ENCODE data around the gene KAZN.

The KAZN gene

DNA sequence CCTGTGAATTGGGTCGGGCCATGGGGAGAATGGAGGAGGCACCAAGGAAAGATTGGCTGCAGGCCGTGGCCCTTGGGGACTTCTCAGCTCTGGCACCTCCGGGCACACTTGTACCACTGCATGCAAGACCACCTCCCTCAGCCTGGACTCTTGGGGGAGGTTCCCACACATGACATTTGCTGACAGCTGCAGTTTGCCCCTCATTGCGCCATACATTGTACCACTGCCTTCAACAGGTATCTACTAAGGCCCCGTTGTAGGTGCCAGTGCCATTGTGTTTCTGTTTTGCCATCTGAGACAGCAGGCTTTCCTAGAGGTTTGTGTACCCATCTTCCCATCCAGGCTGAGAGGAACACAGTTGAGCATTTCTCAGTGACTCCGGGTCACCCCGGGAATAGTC, 395.7 kb downstream of the KAZN start:
- DNase-seq = no peak

DNA sequence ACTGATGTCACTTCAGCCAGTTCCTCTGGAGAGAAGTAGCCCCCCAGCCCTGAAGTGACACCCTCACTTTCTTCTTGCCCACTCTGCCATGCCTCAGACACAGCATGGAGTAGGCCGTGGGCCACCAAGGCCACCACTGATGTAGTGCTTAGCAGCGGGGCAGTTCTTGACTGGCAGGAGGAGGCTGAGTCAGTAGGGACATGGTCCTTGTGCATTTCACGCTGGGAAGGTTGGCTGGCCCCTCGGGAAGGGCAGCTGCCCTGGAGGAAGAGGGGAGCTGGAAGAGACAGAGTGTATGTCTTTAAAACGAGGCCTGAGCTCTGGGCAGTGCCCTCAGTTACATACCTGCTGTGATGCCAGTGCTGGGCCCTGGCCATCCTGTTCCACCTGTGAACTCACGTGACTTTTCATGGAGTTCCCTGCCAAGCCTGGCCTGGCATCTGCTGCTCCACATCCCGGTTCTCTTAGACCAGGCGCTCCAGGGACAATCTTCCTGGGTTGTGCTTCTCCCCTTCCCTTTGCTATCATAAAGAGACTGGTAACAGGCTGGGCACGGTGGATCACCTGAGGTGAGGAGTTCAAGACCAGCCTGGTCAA, 396.5 kb downstream of the KAZN start:
- DNase-seq = no peak

DNA sequence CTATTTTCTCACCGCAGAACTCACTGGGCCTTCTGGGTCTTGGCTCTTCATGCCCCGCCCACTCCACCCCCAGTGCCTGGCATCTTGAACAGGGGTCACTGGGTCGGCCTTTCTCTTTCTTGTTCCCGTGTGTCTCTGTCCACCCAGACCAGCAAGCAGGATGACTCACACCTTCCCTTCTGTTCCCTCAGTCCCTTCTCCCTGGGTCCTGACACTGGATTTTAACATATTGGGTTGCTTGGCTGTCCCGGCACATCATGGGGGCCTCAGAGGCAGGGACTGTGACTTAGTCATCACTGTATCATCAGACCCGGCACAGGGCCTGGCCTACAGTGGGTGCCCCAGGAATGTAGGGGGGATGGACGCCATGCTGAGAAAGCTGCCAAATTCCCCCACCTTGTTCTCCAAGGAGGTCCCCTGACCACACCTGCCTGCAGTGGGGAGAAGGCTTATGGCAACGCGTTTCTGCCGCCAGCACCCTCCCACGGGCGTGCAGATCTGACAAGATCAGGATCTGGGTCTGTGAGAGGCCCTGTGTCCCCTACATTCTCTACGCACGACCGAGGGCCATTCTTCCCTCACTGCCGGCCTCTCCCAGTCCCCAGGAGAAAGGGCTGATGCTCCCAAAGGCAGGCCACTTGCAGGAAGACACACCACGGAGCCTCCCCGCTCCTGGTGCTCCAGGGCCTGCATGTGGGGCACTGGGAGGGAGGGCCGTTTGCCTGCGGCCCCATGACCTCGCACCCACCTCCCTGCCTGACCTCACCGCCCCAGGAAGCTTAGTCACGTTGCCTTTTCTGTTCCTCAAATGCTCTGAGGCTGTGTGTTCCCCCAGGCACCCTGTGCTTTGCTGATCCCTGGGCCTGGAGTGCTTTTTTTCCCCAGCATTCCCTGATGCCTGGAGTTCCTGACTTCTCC, 397.9 kb downstream of the KAZN start:
- no peak for DNase-seq

DNA sequence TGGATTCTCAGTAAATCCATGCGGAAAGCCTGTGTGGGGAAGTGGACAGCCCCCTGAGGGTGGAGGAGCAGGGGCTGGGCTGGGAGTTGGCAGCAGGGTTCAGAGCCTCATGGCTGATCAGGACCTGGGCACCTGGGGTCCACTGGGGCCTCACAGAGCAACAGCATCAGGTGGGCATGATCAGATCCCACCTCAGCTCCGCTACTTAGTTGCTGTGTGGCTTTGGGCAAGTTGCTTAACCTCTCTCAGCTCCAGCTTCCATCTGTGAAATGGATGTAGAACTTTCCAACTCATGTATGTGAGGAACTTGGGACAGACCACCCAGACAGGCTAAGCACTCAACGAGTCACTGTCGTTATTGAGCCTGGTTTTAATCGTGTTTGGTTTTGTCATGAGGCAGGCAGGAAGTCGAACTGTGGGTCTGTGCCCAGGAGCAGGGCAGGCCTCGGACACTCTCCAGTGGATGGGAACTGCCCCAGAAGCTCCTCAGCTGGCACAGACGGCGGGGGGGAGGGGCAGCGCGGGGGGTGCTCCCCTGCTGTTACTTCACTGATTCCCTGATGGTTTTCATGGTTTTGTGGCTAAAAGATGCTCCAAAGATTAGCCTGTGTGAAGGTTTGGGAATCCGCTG, 399.3 kb downstream of the KAZN start:
- DNase-seq = no peak

DNA sequence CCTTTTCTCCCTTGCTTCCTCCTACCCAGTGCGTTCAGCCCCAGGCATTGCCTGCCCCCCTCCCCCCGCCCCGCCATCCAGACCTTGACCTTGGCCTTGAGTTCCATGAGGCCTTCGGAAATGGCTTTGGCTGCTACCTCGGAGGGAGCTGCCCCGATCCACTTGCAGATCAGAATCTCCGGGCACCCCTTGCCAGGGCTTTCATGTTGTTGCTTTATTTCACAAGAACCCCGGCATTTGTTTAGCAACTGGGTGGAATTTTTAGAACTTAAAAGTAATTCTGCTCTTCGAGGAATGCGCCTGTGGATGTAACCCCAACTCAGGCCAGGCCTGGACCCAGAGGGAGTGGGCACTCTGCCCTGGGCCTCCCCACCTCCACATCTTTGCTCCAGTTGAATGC, 401.0 kb downstream of the KAZN start:
- DNase-seq = no peak

DNA sequence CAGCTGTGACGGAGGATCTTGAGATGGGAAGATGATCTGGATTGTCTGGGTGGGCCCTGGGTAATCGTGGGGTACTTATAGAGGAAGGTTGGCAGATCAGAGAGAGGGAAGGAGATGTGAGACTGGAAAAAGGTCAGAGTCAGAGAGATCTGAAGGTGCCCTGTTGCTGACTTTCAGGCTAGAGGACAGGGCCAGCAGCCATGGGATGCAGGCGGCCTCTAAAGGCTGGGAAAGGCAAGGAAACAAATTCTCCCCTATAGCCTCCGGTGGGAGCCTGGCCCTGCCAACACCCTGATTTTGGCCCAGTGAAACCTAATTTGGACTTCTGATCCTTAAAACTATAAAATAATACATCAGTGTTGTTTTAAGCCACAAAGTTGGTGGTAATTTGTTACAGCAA, 401.5 kb downstream of the KAZN start:
- no peak for DNase-seq

DNA sequence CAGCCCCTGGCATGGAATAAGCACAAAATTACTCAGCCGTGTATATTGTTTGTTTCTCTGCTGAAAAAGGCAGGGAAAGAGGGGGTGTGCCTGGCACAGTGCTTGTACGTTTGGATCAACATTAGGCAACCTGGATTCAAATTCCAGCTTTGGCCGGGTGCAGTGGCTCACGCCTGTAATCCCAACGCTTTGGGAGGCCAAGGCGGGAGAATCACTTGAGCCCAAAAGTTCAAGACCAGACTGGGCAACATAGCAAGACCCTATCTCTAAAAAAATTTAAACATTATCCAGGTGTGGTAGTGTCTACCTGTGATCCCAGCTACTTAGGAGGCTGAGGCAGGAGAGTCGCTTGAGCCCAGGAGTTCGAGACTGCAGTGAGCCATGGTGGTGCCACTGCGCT, 402.2 kb downstream of the KAZN start:
- no peak for DNase-seq

DNA sequence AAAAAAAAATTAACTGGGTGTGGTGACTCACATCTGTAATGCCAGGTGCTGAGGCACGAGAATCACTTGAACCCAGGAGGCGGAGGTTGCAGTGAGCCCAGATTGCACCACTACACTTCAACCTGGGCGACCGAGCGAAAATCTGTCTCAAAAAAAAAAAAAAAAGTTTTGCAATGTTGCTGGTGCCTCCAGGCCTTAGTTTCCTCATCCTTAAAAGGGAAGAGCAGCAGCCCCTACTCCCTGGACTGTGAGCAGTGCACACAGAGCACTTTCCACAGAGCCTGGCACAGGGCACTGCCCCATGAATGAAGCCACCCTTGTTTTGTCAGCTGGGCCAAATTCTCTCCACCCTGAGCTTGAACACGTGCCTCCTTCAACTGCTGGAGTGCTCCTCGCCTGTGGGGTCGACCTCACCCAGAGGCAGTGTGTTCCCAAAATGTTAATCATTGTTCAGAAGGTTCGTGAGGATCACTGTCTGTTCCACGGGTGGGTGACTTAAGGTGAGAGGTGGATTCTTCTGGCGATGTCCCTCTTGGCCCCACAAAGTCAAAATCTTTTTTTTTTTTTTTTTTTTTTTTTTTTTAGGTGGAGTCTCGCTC, 402.9 kb downstream of the KAZN start:
- no peak for DNase-seq

DNA sequence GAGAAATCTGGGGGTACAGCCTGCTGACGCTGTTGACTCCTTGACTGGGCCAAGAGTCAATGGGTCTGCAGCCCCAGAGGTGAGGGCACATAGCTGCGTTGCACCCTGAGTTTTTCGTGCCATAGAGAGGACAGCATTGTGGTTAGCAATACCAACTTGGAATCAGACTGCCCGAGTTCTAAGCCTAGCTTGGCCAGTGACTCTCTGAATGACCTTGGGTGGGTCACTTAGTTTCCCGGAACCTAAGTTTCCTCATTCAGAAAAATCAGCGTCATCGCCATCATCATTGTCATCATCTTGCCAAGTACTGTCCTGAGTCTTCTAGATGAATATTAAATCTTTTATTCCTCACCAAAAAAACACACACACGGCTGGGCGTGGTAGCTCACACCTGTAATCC, 403.8 kb downstream of the KAZN start:
- DNase-seq = no peak

DNA sequence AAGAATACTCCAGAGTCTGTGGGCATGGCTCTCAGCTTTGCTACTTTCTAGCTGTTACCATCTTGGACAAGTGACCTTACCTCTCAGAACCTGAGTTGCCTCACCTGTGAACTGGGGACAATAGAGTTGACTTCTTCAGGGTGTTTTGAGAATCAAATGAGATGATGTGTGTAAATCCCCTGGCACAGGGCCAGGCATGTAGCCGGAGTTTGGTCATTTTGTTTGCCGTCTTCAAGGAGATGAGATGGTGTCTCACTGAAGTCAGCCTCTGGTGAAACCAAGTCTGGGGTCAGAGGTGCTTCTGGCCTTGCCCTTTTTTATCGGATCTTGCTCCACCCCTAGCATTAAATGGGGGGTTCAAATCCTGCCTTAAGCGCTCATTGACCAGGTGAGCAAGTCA, 405.9 kb downstream of the KAZN start:
- no peak for DNase-seq

DNA sequence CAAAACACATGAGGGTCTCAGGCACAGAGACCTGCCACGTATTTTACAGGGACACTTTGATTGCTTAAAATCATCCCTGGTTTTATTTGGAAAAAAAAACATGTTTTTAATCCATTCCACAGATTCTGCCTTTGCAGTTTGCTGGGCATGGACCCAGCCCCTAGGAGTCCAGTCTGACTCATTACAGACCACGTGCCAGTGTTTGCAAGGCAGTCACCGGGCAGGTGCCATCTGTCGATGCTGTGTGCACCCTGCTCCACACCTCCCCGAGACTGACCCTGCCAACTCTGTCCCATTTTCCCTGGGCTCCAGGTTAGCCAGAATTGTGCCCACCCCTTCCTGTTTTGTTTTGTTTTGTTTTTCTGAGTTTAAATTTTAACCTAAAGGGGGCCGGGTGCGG, 406.6 kb downstream of the KAZN start:
- DNase-seq = no peak

DNA sequence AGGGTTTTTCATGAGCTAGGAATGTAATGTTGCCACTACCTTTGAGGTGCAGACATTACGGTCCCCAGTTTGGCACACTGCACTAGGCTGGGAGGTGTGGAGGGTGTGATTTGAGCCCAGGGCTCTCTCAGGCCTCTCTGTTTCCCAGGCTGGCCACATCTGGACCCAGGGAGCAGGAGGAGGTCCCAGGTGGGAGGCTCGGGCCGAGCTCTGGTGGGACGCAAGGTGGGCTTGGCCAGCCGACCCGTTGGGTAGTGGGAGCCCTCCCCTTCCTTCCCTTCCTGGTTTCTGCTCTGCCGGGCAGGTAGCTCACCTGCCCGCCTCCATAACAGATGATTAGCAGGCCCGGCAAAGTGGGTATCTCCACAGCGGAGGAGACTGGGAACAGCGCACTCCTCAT, 408.9 kb downstream of the KAZN start:
- no peak for DNase-seq

DNA sequence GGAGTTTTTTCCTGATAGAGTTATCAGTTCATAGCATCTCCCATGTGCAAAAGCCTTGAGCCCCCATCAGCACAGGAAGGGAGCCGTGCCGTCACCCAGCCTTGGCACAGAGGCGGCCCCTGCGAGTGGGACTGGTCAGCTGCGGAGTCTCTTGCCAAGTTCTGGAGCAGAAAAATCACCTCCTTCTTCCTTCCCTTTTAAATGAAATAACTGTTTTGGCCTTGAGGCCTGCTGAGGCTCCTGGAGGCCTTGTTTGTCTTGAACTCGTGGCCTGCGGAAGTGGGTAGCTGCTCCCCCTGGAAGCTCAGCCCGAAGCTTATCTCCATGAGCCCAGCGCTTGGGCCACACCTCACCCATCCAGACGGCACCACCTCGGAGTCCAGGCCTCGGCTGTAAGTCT, 409.4 kb downstream of the KAZN start:
- no peak for DNase-seq

DNA sequence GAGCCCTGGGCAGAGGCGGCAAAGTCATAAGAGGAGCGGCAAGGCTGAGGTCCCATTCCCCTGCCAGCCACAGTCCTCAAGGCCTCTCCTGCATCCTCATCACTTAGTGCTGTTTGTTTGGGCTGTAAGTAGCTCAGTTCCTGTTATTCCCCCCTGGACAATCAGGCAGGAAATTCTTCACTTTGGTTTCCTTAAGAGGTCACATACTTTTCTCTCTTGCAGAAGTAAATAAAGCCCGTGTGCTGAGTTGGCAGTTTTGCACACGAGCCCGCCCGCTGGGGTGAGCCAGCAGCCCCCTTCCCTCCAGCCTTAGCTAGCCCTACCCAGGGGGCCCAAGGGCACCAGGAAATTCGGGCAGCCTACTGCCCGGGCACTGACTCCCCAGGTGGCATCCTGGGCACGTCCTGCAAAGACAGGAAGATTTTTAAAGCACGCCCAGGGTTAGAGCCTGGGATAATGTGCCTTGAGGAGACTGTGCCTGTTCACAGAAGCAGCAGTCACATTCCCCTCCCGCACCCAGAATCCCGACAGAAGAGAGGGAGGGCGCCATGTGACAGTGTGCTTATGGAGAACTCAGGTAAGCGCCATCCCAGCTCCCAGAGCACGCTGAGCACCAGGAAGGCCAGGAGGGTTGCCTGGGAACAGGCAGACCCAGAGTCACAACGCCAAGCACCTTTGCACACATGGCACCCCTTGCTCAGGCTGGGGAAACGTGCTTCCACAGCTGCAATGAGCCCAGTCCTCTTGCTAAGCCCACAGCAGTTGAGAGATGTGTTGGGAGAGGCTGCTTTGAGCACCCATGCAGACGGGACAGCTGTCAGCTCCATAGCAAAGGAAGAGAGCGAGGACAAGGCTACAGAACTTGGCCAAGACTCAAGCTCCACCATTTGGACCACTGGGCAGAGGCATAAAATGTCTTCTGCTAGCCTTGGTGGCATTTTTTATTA, 410.6 kb downstream of the KAZN start:
- no peak for DNase-seq

DNA sequence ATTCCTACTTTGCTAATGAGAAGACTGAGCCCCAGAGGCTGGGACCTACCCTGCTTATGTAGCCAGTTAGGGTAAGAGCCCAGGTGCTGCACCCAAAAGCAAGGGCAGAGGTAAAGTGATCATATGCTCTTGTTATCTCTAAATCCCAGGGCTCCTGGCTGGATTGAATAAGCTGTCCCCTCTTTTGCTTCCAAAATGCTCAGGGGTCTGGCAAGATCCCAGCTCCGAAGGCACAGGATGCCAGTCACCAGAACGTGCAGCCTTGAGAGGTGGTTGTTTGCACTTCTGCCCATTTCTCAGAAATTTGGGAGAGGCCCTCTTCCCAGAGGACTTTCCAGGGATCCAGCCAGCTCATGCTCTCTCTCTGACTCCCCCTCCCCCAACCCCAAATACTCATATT, 412.7 kb downstream of the KAZN start:
- DNase-seq = no peak

DNA sequence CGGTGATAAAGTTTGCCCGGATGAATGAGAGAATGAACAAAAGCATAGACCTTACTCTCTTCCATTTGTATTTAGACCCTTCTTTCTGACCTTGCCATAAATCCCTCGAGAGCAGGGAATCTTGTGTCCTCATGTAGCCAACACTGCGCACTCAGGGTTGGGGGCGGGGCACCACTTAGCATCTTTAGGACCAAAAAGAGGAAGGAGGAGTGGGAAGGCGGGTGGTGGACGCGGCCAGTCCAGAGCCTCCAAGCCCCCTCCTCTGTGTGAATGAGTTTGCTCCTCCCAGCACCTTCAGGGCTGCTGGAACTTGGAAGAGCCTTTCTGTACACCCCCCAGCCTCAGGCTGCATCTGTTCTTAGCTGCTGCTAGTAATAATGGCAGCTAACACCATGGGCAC, 413.2 kb downstream of the KAZN start:
- no peak for DNase-seq

DNA sequence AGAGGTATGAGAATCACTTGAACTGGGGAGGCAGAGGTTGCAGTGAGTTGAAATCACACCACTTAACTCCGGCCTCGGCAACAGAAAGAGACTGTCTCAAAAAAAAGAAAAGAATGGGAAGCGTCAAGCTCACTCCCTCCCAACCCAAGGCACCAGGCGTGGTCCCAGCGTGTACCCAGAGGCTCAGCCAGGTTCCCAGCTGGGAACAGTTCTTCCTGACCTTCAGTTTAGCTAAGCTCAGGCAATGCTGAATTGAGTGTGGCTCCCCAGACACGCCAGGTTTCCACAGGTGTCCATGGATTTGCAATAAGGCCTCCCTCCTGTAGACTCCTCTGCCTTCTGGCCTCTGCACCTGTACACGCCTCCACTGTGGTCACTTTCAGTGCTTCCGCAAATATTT, 414.3 kb downstream of the KAZN start:
- no peak for DNase-seq

DNA sequence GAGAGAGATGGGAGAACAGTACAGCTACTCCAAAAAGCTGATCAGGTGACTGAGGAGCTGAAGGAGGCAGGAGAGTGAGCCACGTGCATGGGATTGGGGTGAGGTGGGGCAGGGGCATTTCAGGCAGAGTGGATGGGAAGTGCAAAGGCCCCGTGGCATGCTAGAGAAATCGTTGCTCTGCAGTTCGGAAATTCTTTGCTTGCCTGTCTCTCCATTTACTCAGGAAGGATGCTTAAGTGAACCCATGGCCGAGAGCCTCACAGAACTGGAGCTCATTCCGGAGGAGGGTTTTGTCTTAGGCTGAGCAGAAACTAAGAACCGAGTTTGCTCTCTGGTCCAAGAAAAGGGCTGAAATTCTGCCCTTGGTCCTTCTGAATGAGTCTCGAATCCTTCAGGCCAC, 415.3 kb downstream of the KAZN start:
- DNase-seq = no peak

DNA sequence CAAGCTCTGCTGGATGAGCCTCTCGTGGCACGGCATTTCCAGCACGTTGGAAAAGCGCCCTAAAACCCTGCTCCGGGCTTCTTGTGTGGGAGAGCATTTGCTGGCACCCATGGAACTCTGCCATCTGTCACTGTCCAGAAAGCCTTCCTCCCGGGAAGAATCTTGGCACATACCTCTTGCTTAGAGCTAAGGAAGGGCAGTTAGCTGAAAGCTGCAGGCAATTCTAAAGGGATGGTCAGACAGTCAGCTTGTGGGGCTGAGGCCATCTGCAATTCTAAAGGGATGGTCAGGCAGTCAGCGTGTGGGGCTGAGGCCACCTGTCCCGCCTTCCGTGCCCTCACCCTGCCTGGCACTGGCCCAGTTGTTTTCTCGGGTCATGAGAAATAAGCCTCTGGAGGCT, 416.0 kb downstream of the KAZN start:
- DNase-seq = no peak

DNA sequence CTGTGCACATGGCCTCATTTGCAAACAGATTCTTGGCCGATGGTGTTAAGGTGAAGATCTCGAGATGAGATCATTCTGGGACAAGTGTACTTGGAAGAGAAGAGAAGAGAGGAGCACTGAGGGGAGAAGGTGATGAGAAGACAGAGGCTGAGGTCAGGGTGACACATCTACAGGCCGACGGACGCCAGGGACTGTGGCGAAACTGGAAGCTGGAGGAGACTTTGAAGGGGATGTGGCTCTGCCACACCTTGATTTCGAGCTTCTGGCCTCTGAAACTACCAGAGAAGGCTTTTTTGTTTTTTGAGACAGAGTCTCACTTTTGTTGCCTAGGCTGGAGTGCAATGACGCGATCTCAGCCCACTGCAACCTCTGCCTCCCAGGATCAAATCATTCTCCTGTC, 417.5 kb downstream of the KAZN start:
- DNase-seq = no peak

DNA sequence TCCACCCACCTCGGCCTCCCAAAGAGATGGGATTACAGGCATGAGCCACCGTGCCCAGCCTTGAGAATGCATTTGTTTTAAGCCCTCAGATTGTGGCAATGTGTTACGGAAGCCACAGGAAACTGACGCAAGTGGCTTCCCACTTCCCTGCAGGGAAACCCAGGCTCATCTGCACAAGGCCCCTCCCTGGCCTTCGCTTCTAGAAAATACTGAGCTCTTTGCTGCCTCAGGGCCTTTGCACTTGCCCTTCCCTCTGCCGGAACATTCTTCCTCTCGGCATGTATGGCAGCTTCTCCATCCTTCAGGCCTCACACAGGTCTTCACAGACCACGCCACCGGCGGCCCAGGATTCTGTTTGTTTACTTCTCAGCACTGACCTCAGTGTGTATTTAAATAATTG, 418.0 kb downstream of the KAZN start:
- DNase-seq = no peak

DNA sequence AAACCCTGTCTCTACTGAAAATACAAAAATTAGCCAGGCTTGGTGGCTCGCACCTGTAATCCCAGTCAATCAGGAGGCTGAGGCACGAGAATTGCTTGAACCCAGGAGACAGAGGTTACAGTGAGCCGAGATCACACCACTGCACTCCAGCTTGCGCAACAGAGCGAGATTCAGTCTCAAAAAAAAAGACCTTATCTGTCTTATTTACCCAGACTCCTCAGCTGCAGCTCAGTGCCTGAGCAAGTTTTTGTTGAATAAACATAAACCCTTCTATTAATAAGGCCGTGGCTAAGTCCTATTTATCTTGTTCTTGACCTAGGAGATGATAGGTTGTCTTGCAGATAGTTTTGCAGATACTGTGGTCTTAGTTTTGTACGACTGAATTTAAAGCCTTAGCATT, 418.6 kb downstream of the KAZN start:
- DNase-seq = no peak

DNA sequence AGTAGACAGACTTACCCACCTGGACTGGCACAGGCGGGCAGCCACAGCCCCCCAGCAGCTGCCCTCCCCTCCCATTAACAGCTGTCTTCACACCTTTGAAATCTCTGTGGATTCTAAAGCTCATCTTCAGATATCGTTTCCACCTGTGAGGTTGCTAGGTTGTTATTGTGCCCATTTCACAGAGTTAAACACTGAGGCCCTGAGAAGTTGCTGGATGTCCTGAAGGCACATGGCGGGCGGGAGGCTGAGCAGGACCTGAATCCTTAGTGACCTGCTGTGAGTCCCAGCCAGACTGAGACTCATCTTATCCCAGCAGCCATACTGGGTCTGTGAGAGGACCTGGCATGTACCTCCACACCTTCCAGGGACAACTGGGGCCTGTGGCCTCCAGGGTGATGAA, 420.3 kb downstream of the KAZN start:
- no peak for DNase-seq
